GM18861 (cell line): ENCODE data around the gene HNRNPA0.

Experiments
- ATAC-seq: cut with Tn5 transposase; IDR thresholded peaks from one replicate; pipeline ENCODE4 v1.9.1; 2021; ENCODE audit not compliant: unreplicated experiment

HNRNPA0 gene

DNA sequence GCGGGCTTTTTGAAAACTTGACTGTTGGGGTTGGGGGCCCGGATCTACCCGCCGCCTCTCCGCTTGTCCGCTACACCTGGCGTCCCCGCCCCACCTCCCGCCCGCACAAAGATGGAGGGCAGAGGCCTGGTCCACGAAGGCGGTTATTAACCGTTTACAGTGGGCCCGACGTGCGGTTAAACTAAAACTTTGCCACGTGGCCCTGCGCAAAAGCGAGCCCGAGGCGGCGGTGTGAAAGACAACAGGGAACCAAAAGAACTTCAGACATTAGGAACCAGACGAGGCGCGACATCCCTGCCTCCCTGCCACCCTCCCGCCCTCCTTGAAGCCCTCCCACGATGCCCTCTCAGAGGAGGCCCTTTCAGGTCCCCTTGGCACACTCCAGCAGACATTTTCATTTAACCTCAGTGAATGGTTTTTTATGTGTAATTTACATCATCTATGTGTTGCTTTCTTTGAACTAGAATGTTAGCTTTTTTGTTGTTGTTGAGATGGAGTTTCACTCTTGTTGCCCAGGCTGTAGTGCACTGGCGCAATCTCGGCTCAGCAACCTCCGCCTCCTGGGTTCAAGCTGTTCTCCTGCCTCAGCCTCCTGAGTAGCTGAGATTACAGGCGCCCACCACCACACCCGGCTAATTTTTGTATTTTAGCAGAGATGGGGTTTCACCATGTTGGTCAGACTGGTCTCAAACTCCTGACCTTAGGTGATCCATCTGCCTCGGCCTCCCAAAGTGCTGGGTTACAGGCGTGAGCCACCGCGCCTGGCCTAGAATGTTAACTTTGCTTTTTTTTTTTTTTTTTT, 999 bp upstream of the HNRNPA0 start:
- ATAC-seq = no peak

DNA sequence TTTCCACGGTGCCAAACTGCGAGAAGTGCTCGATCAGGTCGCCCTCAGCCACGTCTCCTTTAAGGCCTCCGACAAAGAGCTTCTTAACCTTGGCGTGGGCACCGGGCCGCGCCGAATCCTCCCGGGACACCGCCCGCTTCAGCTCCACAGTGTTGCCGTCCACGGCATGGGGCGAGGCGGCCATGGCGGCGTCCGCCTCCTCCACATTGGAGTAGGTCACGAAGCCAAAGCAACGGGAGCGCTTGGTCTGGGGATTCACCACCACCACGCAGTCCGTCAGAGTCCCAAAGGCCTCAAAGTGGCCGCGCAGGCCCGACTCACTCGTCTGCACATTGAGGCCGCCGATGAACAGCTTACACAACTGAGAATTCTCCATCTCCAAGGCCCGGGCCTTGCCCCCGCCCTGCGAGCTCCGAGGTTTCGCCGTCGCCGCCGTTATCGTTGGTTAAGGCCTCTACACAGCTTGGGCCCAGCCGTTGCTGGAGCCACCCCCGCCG, 424 bp downstream of the HNRNPA0 start:
- no peak for ATAC-seq

DNA sequence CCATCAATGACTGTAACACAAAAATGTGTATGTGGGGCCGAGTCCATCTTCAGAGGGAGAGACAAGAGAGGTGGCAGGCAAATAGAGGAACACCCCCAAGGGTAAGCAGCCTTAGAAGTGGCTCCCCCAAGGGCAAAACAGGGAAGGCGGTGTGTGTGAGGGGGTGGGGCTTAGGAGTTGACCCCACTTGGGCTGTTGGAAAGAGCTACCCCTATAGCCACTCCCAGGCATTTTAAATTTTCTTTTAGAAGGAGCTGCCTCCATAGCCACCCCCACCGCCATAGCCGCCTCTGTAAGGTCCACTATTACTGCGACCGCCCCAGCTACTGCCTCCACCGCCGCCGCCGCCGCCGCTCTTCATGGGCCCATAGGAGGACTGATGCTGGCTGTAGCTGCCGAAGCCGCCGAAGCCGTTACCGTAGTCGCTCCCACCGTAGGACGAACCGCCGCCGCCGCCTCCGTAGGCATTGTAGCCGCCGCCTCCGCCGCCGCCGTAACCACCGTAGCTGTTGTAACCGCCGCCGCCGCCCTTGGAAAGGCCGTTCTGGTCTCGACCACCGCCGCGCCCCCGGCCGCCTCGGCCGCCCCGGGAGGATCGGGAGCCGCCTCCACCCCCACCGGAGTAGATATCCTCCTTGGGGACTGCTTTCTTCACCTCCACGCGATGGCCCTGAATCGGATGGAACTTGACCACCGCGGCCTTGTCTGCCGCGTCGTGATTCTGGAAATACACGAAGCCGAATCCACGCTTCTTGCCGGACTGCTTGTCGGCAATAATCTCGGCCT, 1.1 kb downstream of the HNRNPA0 start:
- no peak for ATAC-seq

DNA sequence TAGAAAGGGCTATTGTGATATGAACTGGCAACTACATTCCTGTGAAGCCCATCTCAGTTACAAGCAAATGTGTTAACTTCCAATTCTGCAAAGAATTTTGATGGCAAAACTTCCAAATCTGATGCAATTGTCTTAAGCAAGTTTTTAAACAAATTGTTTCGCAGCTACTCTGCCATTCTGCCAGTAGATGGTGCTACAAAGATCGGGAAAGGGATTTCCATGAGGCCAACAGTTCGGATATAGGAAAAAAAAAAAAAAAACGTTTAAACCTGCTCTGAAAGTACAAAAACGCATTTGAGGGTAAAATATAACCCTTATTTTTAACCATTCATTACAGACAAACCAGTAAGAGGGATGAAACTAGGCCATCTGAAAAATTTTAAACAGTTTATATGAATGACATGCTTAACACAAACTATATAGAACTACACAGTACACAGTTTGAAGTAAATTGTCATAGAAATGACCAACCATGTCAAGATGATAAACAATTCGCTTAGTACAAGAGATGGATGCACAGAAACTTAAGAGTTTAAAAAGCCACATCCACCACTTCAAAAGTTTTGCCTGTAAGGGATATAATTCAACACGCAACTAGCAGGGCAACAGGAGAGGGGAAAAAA, 2.2 kb downstream of the HNRNPA0 start:
- no peak for ATAC-seq

DNA sequence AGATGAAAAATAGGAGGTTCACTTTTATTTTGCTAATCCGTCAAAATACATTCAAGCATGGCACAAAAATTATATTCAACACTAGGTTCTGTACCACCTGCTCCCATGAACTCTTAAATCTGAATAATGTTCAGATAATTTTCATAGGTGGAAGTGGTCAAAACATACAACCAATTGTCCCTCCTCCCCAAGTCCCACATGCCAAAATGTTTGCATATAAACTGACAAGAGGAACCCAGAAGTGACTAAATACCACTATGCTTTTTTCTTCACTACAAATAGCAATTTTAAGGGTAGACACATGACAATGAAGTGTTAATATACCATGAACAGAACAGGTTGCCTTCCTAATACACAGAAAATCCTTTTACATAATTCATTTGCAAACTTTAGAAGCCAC, 3.7 kb downstream of the HNRNPA0 start:
- ATAC-seq = no peak

DNA sequence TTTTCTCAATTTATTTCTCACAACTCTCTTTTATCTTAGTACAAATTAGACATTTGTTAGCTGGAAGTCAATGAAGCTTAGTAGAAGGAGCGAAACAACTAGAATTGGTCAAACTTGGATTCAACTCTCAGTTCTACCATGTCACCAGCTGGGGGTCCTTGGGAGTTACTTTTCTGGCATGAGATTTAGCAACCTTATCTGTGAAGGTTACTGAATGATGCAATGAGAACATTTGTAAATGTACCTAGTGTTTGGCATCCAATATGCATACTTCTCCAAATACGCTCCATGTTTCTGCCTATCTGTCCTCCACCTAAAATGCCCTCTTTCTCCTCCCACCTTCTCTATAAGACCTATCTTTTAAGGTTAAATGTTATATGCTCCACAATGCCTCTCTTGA, 6.3 kb downstream of the HNRNPA0 start:
- no peak for ATAC-seq

DNA sequence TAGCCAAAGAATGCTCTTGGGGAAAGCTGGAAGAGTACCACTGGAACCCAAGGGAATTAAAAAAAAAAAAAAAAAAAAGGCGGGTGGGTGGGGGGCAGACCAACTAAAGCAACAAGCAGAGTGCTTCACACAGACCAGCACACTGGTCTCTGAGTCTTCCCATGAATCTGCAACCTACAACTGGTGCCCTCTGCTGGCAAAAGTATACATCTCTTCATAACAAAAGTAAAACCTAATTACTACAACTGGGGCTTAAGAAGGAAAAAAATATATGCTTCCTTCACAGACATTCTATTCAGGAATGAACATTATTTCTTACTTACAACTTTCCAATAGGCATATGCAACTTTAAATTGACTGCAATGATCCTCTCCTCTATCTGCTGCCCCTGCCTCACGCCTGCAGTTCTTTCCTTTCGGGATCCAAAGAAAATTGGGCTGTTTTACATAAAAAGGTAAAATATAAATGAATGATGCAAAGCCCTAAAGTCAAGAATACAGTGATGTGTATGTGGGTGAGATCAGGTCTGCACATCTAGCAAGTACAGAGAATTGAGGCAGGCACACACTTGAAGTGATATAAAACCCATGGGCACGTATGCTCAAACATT, 11.0 kb downstream of the HNRNPA0 start:
- ATAC-seq = peak; percentile 72

DNA sequence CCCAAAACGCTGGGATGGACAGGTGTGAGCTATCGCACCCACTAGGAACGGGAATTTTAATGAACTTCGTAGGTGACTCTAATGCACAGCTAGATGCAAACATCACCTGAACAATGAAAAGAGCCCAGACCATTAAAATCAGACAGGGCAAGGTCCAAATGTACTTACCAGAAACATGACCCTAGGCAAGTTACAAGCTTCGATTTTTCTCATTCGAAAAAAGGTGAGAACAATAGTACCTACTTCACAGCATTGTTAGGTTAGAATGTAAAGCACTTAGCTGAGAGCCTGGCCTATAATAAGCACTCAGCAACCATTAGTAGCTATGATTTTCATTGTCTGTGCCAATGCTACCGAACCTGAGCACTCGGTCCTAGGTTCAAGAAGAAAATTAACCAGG, 12.4 kb downstream of the HNRNPA0 start:
- ATAC-seq = no peak

DNA sequence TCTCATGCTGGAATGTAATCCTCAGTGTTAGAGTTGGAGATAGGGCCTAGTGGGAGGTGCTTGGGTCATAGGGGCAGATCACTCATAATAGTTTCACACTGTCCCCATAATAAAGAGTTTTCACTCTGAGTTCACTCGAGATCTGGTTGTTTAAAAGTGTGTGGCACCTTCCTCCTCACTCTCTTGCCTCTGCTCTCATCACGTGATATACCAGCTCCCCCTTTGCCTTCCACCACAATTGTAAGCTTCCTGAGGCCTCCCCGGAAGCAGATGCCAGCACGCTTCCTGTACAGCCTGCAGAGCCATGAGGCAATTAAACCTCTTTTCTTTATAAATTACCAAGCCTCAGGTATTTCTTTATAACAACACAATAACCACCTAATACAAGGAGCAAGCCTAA, 14.4 kb downstream of the HNRNPA0 start:
- no peak for ATAC-seq

DNA sequence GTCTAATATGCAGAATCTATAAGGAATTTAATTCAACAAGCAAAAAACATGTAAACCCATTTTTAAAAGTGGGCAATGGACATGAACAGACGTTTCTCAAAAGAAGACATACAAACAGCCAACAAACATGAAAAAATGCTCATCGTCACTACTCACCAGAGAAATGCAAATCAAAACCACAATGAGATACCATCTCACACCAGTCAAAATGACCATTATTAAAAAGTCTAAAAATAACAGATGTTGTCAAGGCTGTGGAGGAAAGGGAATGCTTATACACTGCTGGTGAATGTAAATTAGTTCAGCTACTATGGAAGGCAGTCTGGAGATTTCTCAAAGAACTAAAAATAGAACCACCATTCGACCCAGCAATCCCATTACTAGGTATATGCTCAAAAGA, 15.2 kb downstream of the HNRNPA0 start:
- no peak for ATAC-seq

DNA sequence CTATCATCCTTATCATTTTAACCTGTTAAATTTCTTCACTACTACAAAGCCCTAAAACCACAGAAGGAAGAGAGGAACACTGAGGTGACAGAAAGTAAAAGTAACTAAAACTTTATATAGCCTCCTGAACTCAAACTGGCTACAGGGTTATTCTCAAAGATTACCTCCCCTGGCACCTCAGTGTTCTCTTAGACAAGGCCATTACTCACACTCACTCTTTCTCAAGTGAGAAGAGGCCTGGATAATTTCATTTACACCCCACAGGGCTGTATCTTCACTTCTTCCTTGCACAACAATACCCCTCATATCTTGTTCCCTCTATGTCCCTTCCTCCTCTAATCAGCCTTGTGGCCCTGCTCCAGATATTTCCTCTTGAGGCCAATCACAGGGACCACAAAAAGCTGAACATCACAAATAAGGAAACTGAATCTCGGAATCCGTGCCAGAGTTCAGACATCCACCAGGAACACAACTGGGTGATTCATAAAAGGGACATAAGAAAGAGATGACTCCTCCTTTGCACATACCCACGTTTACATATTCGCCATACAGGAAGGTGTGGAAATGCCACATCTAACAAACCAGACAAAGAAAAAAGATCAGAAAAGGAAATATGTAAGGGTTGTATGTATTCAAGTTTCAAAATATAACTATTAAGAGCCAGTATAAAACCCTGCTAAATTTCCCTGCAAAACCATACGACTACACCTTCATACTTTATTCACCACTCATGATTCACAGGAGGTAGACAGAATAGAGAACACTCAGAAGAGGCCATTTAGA, 16.6 kb downstream of the HNRNPA0 start:
- no peak for ATAC-seq

DNA sequence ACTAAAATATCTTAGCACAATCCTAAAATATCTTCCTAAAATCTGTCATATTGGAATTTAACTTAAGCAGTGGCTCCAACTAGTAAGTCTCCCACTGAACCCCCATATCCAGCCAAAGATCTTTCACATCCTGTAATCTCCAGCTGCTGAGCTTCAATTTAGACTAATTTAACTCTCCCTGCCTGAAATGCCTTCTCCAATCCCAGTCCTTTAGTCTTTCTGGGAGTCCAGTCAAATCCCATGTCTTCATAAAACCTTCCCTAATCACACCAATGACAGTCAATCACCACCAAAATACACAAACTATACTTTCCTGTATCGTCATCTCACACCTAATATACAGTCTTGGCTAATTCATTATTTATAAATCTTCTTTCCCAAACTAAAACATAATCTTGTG, 17.7 kb downstream of the HNRNPA0 start:
- ATAC-seq = no peak

DNA sequence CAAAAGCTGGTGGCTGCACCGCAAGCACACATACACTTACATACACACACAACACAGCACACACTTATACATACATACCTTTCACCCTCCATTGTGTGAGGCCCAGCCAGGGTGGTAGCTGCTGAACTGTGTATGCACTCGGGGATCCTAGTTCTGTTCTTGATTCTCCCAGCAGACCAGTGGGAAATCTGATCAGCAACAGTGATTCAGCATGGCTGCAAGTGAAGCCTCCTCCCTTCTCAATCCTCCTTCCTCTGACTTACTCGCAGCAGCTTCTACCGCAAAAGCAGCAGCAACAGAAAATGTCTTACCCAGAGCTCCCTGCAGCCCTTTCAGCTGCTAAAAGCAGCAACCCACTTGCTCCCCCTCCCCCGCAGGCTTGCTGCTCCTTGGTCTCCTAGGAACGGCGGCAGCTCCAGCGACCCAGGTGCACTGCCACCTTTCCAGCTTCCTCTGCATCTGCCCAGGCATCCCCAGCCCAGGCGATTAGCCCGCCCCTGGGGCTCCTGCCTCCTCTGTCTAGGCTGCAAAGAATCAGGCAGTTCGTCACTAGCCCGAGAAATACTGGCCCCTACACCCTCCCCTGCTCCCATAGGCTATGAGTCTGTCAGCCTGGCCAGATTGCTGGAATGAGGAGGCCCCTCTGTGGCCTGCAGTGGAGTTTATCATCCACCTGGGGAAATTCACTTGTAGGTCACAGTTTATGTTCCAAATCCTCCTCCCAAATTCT, 18.4 kb downstream of the HNRNPA0 start, which contains the start of gene KLHL3:
KLHL3 (minus strand) TSS at position 535 of the 730 bp plus-strand sequence; CDS start at position 92, 443 bp downstream.
- ATAC-seq = peak; percentile 53

DNA sequence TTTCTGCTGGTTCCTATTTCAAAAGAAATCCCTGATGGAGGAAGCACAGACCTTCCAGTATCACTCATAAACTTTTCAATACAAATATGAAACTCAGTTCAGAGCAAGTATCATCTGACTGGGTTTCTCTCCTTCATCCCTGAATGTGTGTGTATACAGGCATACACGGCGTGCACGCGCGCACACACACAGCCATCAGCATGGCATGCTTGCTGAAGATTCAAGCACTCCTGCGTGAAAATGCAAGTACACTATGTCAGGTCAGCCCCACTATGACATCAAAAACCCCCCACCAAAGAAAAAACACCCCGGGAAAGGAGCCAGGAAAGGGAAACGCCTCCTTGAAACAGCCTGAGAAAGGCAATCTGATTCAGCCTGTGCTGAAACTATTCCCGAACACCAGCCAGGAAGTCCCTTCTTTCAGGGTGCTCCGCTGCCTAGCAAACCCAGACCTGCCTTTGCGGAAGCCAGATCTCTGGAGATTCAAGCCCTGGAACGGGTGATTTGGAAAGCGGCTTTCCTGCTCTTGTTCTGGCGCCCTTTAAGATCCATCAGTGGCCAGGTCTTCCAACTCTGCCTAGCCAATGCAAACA, 19.1 kb downstream of the HNRNPA0 start:
- ATAC-seq = peak; percentile 25

DNA sequence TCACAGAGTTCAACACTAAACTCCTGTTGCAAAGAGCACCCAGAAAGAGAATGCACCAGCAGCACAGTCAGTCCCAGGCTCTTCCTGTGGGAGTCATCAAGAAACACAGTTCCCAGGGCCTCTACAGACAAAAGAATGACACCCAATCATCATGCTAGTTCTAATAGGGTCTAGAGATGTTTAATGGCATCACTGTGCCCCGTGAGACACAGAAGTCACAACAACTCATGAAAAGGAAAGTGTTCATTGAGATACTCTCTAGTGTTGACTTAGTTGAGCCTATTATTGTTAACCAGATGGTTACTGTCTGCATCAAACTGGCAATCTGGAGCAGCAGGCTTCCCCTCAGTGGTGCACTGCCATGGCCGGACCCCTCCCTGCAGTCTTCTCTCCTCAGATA, 19.8 kb downstream of the HNRNPA0 start:
- ATAC-seq = no peak

DNA sequence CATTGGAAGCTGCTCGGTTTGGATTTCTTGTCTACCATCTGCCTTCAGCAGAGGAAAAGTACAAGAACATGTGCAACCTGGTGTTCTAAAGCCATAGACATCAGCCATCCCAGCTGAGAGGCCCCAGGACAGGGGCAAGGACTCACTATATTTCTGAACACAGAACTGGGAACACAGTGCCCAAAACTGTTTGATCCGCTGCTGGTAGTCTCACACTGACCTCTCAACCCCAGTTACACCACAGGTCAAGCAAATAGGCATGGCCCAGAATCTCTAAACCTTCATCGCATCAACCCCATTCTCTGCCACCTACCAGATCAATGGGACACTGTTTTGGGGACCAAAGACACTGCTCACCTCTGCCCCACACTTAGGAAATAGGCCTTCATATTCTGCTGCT, 20.2 kb downstream of the HNRNPA0 start:
- ATAC-seq = no peak

DNA sequence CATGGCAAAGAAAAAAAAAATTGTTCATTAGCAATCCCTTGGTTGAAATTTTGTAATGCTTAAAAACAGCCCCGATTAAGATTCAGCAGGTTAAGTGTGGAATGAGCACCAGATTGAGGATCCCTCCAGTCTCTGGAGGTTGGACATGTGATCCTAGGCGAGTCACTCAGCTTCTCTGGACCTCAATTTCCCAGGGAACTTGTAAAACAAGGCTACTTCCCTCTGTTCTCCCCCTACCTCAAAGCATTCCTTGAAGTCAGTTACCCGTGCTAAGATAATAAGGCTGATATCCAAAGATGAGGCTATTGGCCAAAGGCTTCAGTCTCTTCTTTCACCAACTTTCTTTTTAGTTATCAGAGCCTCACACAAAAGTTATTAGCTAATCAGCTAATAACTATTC, 21.2 kb downstream of the HNRNPA0 start:
- no peak for ATAC-seq

DNA sequence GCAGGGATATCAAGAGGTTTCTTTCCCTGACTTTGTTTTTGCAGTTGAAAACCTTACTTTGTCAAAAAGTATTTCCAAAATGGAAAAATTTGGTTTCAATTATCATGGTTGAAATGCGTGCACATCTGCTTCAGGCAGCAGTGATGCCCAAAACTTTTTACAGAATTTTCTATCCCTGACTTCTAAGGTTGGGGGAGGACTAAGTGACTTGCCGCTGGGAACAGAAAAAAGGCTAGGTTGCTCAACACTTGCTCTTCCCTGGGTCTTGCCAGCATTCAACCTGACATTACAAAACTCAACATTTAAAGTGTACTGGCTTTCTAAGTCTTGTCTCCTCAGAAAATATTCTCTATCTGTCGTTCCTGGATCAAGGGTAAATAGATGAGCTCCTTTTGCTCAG, 23.0 kb downstream of the HNRNPA0 start:
- no peak for ATAC-seq

DNA sequence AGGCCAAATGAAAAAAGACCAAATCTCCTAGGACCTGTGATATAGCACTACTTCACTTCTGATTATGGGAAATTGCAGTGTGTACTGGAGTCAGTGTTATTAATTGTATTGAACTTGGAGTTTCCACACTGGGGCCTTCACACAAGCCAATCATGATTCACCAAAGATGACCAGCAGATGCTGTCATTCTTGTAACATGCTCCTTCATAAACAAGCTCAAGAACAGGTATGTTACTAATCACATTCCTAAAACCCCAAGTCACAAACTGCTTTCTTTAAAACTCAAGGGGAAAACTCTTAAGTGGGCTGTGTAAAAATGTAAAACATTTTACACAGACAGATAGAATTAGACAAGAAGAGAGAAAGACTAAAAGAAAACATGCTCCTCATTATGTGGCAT, 23.8 kb downstream of the HNRNPA0 start:
- no peak for ATAC-seq
